ENCODE data around the gene SYNDIG1.

Gene SYNDIG1

GRCh38 chr20:24448170-24448569 lies 21.3 kb upstream of the SYNDIG1 start:
- no peak for DNase-seq

GRCh38 chr20:24449026-24449720 lies 20.3 kb upstream of the SYNDIG1 start:
- DNase-seq: no peak

GRCh38 chr20:24450177-24450576 lies 19.3 kb upstream of the SYNDIG1 start:
- DNase-seq: no peak

GRCh38 chr20:24450624-24451376 lies 18.6 kb upstream of the SYNDIG1 start:
- DNase-seq: no peak

- no peak for DNase-seq
These were observed 18.0 kb upstream of the SYNDIG1 start for GRCh38 chr20:24451428-24451827.

- no peak for DNase-seq
These were observed 17.4 kb upstream of the SYNDIG1 start for GRCh38 chr20:24452016-24452415.

GRCh38 chr20:24452498-24453127 lies 16.8 kb upstream of the SYNDIG1 start:
- no peak for DNase-seq

- no peak for DNase-seq
These were observed 15.6 kb upstream of the SYNDIG1 start for GRCh38 chr20:24453869-24454268.

- no peak for DNase-seq
These were observed 14.3 kb upstream of the SYNDIG1 start for GRCh38 chr20:24455081-24455480.

- DNase-seq: no peak
These were observed 13.0 kb upstream of the SYNDIG1 start for GRCh38 chr20:24456398-24456781.

GRCh38 chr20:24458436-24458835 lies 11.0 kb upstream of the SYNDIG1 start:
- DNase-seq: no peak

- no peak for DNase-seq
These were observed 9.7 kb upstream of the SYNDIG1 start for GRCh38 chr20:24459733-24460132.

- DNase-seq: no peak
These were observed 8.7 kb upstream of the SYNDIG1 start for GRCh38 chr20:24460712-24461111.

GRCh38 chr20:24461848-24462247 lies 7.6 kb upstream of the SYNDIG1 start:
- DNase-seq: no peak

GRCh38 chr20:24462460-24463010 lies 6.9 kb upstream of the SYNDIG1 start:
- no peak for DNase-seq

- no peak for DNase-seq
These were observed 4.3 kb upstream of the SYNDIG1 start for GRCh38 chr20:24465159-24465558.

GRCh38 chr20:24465730-24466129 lies 3.7 kb upstream of the SYNDIG1 start:
- no peak for DNase-seq

- DNase-seq: no peak
These were observed 871 bp upstream of the SYNDIG1 start for GRCh38 chr20:24468401-24469115.

- no peak for DNase-seq
These were observed 691 bp downstream of the SYNDIG1 start for GRCh38 chr20:24469894-24470745.

- no peak for DNase-seq
These were observed 1.5 kb downstream of the SYNDIG1 start for GRCh38 chr20:24470746-24471582.

GRCh38 chr20:24472426-24472825 lies 3.0 kb downstream of the SYNDIG1 start:
- DNase-seq: no peak

Data from activated CD4-positive, alpha-beta T cell treated with anti-CD3 and anti-CD28 coated beads for 48 hours (primary cell).